HL-60 (cell line): ENCODE measurements around the gene SLFN12L.

Source experiments
- DNase-seq, 2 experiments: peaks; one replicate each; pipeline ENCODE4 v3.0.0-alpha.2; 2010 to 2020; ENCODE audit warnings: low read depth in 1 of 2, low spot score in 1 of 2
- H3K27ac ChIP-seq: fragments of 250-450 bp; sonication (Bioruptor Pico); replicated peaks from 2 replicates; pipeline ENCODE4 v1.5.1; 2020; ENCODE audit warnings: mild to moderate bottlenecking, moderate library complexity
- H3K27me3 ChIP-seq: fragments of 250-450 bp; sonication (Bioruptor Pico); 2 replicates; pipeline ENCODE4 v1.5.1; 2021; ENCODE audit warnings: mild to moderate bottlenecking, moderate library complexity; ENCODE audit not compliant: insufficient read depth, poor library complexity, severe bottlenecking
- H3K4me3 ChIP-seq: replicated peaks from 2 replicates; pipeline ENCODE4 v1.5.1; 2011; ENCODE audit warnings: mild to moderate bottlenecking, control low read depth, low read length; ENCODE audit not compliant: insufficient read depth
- GABPA ChIP-seq: IDR thresholded peaks from 2 replicates; pipeline ENCODE4 v1.6.1; 2012; ENCODE audit warnings: low read depth
- POLR2AphosphoS5 ChIP-seq: IDR thresholded peaks from 2 replicates; pipeline ENCODE4 v1.6.1; 2012; ENCODE audit warnings: low read depth
- SPI1 ChIP-seq: IDR thresholded peaks from 2 replicates; pipeline ENCODE4 v1.6.1; 2012; ENCODE audit warnings: low read depth, mild to moderate bottlenecking, borderline replicate concordance
- TF ChIP-seq, protein P1 (sequence below): IDR thresholded peaks from 2 replicates; pipeline ENCODE4 v1.6.1; 2012; ENCODE audit warnings: low read depth; ENCODE audit not compliant: insufficient replicate concordance
- TF ChIP-seq, protein P2 (sequence below): IDR thresholded peaks from one replicate; pipeline ENCODE4 v1.5.1; 2011; ENCODE audit warnings: low read length, control low read depth, inconsistent platforms; ENCODE audit not compliant: insufficient read depth

Gene SLFN12L

DNA sequence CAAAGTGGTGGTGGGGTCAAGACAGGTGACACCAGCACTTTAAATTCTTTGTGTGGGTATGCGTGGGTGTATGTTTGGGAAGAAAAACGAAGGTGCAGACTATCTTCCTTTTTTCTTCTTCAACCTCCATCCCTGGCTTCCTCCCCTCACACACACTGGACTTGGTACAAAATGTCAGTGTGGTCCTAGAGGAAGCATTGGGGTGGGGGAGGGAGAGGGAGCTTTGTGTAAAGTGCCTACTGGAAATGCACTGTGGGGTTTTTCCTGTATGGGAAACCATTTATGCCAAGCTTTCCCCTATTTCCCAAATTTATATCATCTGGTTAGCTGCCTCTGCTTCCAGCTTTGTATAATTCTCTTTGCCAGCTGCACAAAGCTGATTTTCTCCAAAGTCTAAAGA lies 44.4 kb downstream of the SLFN12L start:
- H3K27me3 ChIP-seq = no peaks in the 10 kb centered on the region
- no peak for DNase-seq
- H3K4me3 ChIP-seq = no peak overlapping the region
- no peak for TF ChIP-seq GABPA
- TF ChIP-seq, protein P1, sequence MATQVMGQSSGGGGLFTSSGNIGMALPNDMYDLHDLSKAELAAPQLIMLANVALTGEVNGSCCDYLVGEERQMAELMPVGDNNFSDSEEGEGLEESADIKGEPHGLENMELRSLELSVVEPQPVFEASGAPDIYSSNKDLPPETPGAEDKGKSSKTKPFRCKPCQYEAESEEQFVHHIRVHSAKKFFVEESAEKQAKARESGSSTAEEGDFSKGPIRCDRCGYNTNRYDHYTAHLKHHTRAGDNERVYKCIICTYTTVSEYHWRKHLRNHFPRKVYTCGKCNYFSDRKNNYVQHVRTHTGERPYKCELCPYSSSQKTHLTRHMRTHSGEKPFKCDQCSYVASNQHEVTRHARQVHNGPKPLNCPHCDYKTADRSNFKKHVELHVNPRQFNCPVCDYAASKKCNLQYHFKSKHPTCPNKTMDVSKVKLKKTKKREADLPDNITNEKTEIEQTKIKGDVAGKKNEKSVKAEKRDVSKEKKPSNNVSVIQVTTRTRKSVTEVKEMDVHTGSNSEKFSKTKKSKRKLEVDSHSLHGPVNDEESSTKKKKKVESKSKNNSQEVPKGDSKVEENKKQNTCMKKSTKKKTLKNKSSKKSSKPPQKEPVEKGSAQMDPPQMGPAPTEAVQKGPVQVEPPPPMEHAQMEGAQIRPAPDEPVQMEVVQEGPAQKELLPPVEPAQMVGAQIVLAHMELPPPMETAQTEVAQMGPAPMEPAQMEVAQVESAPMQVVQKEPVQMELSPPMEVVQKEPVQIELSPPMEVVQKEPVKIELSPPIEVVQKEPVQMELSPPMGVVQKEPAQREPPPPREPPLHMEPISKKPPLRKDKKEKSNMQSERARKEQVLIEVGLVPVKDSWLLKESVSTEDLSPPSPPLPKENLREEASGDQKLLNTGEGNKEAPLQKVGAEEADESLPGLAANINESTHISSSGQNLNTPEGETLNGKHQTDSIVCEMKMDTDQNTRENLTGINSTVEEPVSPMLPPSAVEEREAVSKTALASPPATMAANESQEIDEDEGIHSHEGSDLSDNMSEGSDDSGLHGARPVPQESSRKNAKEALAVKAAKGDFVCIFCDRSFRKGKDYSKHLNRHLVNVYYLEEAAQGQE = no peak
- no peak for TF ChIP-seq POLR2AphosphoS5
- TF ChIP-seq, protein P2, sequence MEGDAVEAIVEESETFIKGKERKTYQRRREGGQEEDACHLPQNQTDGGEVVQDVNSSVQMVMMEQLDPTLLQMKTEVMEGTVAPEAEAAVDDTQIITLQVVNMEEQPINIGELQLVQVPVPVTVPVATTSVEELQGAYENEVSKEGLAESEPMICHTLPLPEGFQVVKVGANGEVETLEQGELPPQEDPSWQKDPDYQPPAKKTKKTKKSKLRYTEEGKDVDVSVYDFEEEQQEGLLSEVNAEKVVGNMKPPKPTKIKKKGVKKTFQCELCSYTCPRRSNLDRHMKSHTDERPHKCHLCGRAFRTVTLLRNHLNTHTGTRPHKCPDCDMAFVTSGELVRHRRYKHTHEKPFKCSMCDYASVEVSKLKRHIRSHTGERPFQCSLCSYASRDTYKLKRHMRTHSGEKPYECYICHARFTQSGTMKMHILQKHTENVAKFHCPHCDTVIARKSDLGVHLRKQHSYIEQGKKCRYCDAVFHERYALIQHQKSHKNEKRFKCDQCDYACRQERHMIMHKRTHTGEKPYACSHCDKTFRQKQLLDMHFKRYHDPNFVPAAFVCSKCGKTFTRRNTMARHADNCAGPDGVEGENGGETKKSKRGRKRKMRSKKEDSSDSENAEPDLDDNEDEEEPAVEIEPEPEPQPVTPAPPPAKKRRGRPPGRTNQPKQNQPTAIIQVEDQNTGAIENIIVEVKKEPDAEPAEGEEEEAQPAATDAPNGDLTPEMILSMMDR = no peak
- TF ChIP-seq SPI1 = no peak
- H3K27ac ChIP-seq = no peak overlapping the region

DNA sequence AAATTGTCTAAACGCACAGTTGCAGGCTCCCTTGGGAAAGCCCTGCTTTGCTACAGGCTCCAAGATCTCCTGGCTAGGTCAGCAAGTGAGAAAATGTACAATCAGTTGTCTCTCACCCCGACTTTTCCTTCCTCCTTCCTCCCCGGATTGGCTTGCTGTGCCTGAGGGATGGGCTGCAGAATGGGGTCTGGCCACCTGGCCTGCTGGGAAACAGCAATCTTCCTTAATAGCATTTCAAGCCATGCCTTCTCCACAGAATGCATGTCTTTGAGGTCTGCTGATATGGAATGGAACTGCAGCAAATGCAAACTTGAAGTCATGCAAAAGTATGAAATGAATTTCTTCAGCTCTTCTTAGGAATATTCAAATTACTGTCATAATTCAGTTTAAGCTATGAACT lies 46.1 kb downstream of the SLFN12L start:
- H3K27me3 ChIP-seq = no peaks in the 10 kb centered on the region
- no peak for TF ChIP-seq POLR2AphosphoS5
- no peak for DNase-seq
- no peak overlapping the region for H3K4me3 ChIP-seq
- H3K27ac ChIP-seq = no peak overlapping the region

DNA sequence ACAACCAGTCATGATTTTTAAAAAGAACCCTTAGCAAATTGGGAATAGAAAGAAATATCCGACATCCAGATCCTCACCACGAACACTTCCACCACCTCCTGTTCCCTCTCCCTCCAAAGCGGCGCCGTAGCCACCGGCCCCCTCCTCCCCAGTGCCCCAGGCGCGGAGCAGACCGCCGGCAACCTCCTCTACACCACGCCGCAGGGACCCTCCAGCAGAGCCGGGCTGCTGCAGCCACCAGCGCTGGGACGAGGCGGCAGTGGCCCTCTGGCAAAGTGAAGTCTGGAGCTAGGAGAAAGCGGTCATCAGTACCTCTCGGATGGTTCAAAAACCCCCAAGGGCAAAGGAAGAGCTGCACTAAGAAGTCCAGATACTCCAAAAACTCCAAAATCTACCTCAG lies 47.5 kb downstream of the SLFN12L start:
- Histone ChIP-seq H3K4me3 (no peak overlapping the region), H3K27ac (no peak overlapping the region), H3K27me3 (no peaks in the 10 kb centered on the region)
- DNase-seq = no peak
- no peak for TF ChIP-seq POLR2AphosphoS5
- TF ChIP-seq, protein P2 = no peak
- TF ChIP-seq, protein P1 = no peak
- no peak for TF ChIP-seq SPI1
- no peak for TF ChIP-seq GABPA

DNA sequence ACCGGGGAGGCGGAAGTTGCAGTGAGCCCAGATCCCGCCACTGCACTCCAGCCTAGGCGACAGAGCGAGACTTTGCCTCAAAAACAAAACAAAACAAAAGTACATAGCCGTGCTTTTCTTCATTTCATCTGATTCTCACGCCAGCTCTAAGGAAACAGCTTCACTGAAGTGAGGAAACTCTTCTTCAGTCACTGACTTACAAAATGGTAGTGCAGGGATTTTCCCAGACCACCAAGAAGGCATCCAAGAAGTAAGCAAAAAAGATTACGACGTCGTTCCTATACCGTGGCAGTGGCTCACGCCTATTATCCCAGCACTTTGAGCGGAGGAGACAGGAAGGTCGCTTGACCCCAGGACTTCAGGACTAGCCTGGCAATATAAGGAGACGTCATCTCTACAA lies 48.5 kb downstream of the SLFN12L start:
- no peak for DNase-seq
- H3K27ac ChIP-seq = no peak overlapping the region
- no peaks in the 10 kb centered on the region for H3K27me3 ChIP-seq
- no peak overlapping the region for H3K4me3 ChIP-seq
- TF ChIP-seq GABPA (no peak), POLR2AphosphoS5 (no peak)

DNA sequence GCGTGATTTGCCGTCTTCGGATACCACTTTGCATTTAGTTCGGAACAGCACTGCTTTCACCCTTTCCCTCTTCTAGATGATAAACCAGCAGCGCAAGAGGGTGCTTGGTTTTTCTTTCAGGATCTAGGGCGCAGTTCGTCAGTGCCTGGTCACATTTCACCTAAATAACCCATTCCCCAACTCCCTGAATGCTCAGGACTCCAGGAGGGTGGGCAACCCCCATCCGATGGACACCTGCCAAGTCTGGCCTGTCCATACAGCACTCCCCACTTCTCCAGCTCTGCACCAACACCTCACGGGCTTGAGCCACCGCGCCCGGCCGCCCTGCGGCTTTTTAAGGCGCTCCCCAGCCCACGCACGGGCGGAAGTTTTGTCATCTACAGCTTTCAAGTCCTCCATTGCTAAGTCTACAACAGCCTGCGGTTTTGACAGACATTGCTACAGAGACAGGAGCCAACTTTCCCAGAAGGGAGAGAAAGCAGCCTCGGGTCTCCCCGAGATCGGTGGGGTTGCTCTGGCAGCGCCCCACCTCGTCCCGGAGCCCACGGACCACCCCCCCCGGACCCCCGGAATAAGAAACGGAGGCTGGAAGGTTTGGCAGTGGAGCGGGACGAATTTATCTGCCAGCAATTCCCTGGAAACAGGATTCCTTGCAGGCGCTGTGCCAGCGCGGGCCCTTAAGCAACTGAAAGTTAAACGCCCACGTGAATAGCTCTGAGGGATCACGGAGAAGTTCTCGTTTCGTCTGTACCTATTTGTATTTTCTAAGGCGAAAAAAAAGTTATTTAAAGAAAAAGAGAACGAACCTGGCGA lies 50.4 kb downstream of the SLFN12L start:
- Histone ChIP-seq H3K27ac (peak overlapping the region; percentile 95), H3K4me3 (peak overlapping the region; percentile 38), H3K27me3 (no peaks in the 10 kb centered on the region)
- no peak for TF ChIP-seq SPI1
- TF ChIP-seq POLR2AphosphoS5 = peak; percentile 49; the same call in 1 of the 2 replicates
- peak; percentile 47 to 94 for DNase-seq
